Measurements from ENCODE around the gene PLXNA1.

DNA sequence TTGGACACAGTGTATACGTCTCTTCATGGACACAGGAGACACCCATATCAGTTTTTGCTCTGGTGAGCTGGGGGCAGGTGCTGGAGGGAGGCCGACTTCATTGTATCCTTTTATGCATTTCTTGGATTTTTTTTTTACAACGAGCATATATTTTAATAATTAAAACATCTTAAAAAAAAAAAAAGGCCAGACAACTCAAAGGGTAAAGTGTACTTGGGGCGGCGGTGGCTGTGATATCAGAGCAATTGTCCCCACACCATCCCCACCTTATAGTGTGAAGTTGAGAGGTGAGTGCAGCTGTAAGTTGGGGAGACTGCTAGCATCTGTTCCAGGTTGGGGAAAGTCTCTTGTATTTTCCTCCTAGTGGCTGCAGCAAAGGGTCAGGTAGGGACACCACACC lies 12.0 kb upstream of the PLXNA1 start:
- TF ChIP-seq JUN (IDR thresholded peaks at IDR 0.05; ENCODE audit: low read depth, low read length), result no peak
- no peak for TF ChIP-seq CHD1 (IDR thresholded peaks at IDR 0.05; ENCODE audit: low read depth, low read length)
- no peak for TF ChIP-seq SRF (IDR thresholded peaks at IDR 0.05; ENCODE audit: low read depth, low read length)
- TF ChIP-seq, protein P1, sequence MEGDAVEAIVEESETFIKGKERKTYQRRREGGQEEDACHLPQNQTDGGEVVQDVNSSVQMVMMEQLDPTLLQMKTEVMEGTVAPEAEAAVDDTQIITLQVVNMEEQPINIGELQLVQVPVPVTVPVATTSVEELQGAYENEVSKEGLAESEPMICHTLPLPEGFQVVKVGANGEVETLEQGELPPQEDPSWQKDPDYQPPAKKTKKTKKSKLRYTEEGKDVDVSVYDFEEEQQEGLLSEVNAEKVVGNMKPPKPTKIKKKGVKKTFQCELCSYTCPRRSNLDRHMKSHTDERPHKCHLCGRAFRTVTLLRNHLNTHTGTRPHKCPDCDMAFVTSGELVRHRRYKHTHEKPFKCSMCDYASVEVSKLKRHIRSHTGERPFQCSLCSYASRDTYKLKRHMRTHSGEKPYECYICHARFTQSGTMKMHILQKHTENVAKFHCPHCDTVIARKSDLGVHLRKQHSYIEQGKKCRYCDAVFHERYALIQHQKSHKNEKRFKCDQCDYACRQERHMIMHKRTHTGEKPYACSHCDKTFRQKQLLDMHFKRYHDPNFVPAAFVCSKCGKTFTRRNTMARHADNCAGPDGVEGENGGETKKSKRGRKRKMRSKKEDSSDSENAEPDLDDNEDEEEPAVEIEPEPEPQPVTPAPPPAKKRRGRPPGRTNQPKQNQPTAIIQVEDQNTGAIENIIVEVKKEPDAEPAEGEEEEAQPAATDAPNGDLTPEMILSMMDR (IDR thresholded peaks at IDR 0.05; ENCODE audit: control extremely low read depth in 1 of 3, insufficient read depth in 1 of 3, low read depth in 1 of 3, low read length in 3 of 3), result no peak
- TF ChIP-seq TAF1 (IDR thresholded peaks at IDR 0.05; ENCODE audit: low read depth, low read length), result no peak
- TF ChIP-seq RNF2 (IDR thresholded peaks at IDR 0.05; ENCODE audit: borderline replicate concordance, low read depth, low read length, missing control alignments, poor library complexity, severe bottlenecking), result no peak
- TF ChIP-seq, protein P2, sequence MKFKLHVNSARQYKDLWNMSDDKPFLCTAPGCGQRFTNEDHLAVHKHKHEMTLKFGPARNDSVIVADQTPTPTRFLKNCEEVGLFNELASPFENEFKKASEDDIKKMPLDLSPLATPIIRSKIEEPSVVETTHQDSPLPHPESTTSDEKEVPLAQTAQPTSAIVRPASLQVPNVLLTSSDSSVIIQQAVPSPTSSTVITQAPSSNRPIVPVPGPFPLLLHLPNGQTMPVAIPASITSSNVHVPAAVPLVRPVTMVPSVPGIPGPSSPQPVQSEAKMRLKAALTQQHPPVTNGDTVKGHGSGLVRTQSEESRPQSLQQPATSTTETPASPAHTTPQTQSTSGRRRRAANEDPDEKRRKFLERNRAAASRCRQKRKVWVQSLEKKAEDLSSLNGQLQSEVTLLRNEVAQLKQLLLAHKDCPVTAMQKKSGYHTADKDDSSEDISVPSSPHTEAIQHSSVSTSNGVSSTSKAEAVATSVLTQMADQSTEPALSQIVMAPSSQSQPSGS (IDR thresholded peaks at IDR 0.05; ENCODE audit: low read length), result no peak
- no peak for TF ChIP-seq PHF8 (conservative IDR thresholded peaks at IDR 0.05; ENCODE audit: low read depth, low read length)
- no peak for TF ChIP-seq RFX5 (IDR thresholded peaks at IDR 0.05; ENCODE audit: borderline replicate concordance, low read depth, low read length)
- TF ChIP-seq YY1 (IDR thresholded peaks at IDR 0.05; ENCODE audit: low read depth, low read length), result no peak

All from H1 (cell line).